ENCODE measurements around the gene FAF1. TPM values are rescaled to one million over a fixed set of nuclear protein-coding genes. Genes with fewer than 3 reads are reported as not detected.

The FAF1 gene
- total RNA-seq, 4 donors from 2014 or later = 60.4 to 89.0 (median 67.8) TPM

DNA sequence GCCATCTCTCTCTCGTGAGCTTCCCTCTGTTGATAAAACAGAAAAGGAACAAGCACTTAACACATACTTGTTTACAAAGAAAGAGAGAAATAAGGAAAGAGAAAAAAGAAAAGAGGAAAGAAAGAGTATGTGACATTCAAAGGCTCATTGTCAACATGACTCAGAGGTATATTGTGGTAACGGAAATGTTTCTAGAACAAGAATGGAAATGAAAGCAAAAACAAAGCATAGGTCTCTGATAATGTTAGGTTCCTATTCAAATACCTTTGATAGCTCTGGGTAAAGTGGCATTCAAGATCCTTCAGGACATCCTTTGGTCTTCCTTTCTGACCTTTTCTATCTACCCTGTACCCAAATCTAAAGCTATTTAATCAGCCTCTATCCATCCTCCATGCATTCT is 469.4 kb downstream of the FAF1 start:
- no peaks in the 10 kb centered on the region for H3K4me1 ChIP-seq
- peaks cover 0 to 76% of the 10 kb centered on the region in 2 donors for H3K36me3 ChIP-seq
- H3K27ac ChIP-seq = no peak overlapping the region
- TF ChIP-seq POLR2AphosphoS5 (IDR thresholded peaks at IDR 0.05) = no peak
- TF ChIP-seq POLR2A (IDR thresholded peaks at IDR 0.05) = no peak
- TF ChIP-seq EP300 (IDR thresholded peaks at IDR 0.05) = no peak
- TF ChIP-seq, protein P1, sequence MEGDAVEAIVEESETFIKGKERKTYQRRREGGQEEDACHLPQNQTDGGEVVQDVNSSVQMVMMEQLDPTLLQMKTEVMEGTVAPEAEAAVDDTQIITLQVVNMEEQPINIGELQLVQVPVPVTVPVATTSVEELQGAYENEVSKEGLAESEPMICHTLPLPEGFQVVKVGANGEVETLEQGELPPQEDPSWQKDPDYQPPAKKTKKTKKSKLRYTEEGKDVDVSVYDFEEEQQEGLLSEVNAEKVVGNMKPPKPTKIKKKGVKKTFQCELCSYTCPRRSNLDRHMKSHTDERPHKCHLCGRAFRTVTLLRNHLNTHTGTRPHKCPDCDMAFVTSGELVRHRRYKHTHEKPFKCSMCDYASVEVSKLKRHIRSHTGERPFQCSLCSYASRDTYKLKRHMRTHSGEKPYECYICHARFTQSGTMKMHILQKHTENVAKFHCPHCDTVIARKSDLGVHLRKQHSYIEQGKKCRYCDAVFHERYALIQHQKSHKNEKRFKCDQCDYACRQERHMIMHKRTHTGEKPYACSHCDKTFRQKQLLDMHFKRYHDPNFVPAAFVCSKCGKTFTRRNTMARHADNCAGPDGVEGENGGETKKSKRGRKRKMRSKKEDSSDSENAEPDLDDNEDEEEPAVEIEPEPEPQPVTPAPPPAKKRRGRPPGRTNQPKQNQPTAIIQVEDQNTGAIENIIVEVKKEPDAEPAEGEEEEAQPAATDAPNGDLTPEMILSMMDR (IDR thresholded peaks at IDR 0.05) = no peak
- no peak for ATAC-seq
- no peaks in the 10 kb centered on the region for H3K9me3 ChIP-seq
- H3K27me3 ChIP-seq = no peaks in the 10 kb centered on the region
- no peak overlapping the region for H3K4me3 ChIP-seq
- WGBS, 2 donors (ENCODE audit: low coverage in 1 of 2) = 87 to 100% methylated on average over 1 to 2 of the region's 2 CpGs

DNA sequence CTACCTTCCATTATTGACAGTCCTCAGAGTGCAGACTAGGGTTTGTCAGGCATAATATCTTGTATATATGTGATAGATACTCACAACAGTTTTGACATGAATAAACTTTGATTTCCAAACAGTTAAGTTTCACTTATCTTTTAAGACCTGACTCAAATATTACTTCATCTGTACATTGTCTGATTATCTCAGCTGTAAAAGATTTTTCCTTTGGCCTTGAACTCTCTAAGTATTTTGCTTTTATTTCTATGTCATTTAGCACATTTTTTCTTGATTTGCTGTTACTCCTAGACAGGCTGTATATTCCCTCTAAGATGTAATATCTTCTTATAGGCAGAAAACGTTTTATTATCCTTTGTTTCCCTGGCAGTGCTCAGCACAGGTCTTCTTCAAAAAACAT is 471.2 kb downstream of the FAF1 start:
- TF ChIP-seq POLR2AphosphoS5 (IDR thresholded peaks at IDR 0.05) (no peak), POLR2A (IDR thresholded peaks at IDR 0.05) (no peak), EP300 (IDR thresholded peaks at IDR 0.05) (no peak)
- TF ChIP-seq, protein P1 (IDR thresholded peaks at IDR 0.05) = no peak
- Histone ChIP-seq H3K36me3 (peaks cover 0 to 66% of the 10 kb centered on the region in 2 donors), H3K27me3 (no peaks in the 10 kb centered on the region), H3K4me1 (no peaks in the 10 kb centered on the region), H3K27ac (no peak overlapping the region), H3K4me3 (no peak overlapping the region), H3K9me3 (no peaks in the 10 kb centered on the region)
- 10 to 13% methylated on average over 1 of the region's 1 CpG for WGBS, 2 donors (ENCODE audit: low coverage in 1 of 2)
- no peak for ATAC-seq

GRCh38 chr1:50488356-50488755 is 471.7 kb downstream of the FAF1 start:
- WGBS, 2 donors (ENCODE audit: low coverage in 1 of 2) = 39 to 52% methylated on average over 3 of the region's 3 CpGs
- no peaks in the 10 kb centered on the region for H3K4me1 ChIP-seq
- TF ChIP-seq EP300 (IDR thresholded peaks at IDR 0.05) (no peak), POLR2AphosphoS5 (IDR thresholded peaks at IDR 0.05) (no peak), POLR2A (IDR thresholded peaks at IDR 0.05) (no peak)
- TF ChIP-seq, protein P1 (IDR thresholded peaks at IDR 0.05) = no peak

DNA sequence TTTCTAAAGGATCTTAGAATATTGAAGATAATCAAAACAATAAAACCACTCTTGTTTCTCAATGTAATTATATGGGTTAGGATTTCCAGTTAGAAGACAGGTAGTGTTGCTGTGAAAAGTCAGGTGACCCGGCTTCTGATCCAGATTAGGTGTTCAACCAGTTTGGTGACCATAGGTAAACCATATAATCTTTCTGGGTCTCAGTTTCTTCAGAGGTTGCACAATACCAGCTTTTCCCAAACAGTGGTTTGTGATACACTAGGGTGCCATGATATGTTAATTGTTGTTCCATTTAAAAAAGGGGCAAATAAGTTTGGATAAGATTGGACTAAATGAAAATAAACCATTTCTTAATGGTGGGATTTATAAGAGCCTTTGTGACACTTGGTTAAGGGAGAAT is 472.3 kb downstream of the FAF1 start:
- peaks cover 0 to 61% of the 10 kb centered on the region in 2 donors for H3K36me3 ChIP-seq

More at GRCh38 chr1:50488356-50488755, 471.7 kb downstream of the FAF1 start:
- Histone ChIP-seq H3K27ac (no peak overlapping the region), H3K36me3 (peaks cover 0 to 61% of the 10 kb centered on the region in 2 donors), H3K4me3 (no peak overlapping the region), H3K9me3 (no peaks in the 10 kb centered on the region), H3K27me3 (no peaks in the 10 kb centered on the region)
- ATAC-seq = no peak

More for the DNA sequence above, 472.3 kb downstream of the FAF1 start:
- H3K27me3 ChIP-seq = no peaks in the 10 kb centered on the region
- 100% methylated on average over 1 of the region's 1 CpG; no CpG with 5 or more reads in 1 of the 2 donors for WGBS, 2 donors (ENCODE audit: low coverage in 1 of 2)
- TF ChIP-seq POLR2A (IDR thresholded peaks at IDR 0.05) (no peak), EP300 (IDR thresholded peaks at IDR 0.05) (no peak), POLR2AphosphoS5 (IDR thresholded peaks at IDR 0.05) (no peak)
- TF ChIP-seq, protein P1 (IDR thresholded peaks at IDR 0.05) = no peak
- no peak overlapping the region for H3K27ac ChIP-seq
- no peak overlapping the region for H3K4me3 ChIP-seq
- no peak for ATAC-seq
- no peaks in the 10 kb centered on the region for H3K9me3 ChIP-seq
- no peaks in the 10 kb centered on the region for H3K4me1 ChIP-seq
